NCI-H2227 (cell line): ENCODE measurements around the gene UCN.
"Not testable (repeated sequence)": the region's sequence is repeated elsewhere in the genome, so short reads cannot be mapped to it uniquely, and the experiment has no call there.

Experiments
- DNase-seq: peaks from one replicate; lab custom pipeline; 2025; ENCODE audit not compliant: unreplicated experiment; lab: John Stamatoyannopoulos, UW

The UCN gene

DNA sequence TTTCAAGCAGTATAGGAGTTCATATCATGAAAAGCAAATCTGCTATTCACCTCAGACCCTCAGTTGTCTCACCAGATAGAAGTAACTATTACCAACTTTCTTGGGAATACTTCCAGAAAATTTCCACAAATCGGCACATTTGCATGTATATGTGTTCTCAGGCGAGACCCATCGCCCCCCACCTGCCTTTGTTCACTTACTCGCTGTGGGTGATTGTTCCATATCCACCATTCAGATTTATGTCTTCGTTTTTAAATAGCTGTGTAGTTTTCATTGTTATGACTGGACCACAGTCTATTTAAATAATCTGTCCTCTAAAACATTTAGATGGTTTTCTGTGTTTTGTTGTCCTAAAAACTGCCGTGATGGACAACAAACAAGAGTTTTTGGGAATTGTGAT, 22.8 kb downstream of the UCN start:
- DNase-seq: no peak

DNA sequence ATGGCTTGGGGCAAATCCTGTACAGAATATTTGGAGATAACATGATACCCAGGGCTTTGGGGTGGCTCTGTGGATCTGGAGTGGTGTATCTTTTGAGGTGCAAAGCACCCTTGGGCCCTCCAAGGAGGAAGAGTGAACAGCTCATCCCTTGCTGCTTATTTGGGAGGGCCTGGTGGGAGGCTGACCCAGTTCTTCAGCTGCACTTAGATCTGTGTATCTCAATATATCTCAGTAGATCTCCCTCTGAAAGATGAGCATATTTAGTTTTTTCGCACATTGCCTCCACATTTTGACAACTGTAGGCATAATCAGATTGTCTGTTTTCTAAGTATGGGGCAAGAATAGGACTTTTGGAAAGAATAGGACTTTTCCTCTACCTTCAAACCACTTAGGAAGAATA, 23.2 kb downstream of the UCN start:
- DNase-seq: no peak

DNA sequence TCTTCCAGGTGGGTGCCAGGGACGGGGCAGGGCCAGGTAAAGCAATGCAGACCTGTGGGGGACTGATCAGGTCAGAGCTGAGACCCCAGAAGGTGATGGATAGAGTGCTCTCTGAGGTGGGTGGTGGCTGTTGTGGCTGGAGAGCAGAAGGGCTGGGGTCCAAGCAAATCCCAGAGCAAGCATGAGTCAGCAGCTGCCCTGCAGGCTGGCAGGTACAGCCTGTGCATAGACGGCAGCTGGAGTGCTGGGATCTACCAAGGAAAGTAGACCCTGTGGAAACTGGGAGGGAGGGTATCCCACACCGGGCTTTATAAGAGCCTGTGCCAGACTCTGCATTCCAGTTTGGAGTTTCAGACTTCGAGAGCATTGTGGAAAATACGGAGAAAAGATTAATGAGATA, 25.4 kb downstream of the UCN start:
- DNase-seq: no peak

DNA sequence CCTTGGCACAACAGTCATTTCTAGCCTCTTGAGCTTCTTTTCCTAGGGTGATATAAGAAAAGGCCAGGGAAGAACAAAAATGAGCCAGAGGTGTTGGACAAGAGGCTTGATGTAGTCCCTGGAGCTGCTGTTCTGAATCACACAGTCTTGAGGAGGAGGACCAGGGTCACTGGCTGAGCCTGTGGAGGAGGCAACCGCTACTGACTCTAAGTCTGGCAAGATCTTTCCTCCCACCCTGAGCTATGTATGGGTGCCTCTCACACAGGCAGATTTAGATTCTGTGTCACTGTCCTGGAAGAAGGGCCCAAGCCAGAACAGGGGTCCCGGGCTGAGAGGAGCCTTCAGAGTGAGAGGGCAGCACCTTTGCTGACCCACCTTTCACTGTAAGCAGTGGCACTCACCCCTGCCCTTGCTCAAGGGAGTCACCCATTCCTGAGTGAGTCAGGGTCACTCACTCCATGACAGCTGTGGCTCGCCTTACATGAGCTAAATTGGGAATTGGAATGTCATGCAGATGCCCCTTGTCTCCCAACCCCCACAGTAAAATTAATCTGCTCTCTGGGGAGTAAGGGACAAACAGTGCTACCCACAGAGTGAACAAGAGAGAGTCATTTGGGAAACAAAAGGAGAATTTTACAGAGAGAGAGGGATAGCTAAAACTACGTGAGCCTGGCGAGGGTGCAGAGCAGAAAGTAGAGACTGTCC, 26.2 kb downstream of the UCN start, which contains the start of gene TRIM54:
Gene TRIM54, plus strand, starts transcription at position 575 of the 705 bp plus-strand sequence. CDS start 303 bp downstream, outside the sequence.
- DNase-seq: no peak

DNA sequence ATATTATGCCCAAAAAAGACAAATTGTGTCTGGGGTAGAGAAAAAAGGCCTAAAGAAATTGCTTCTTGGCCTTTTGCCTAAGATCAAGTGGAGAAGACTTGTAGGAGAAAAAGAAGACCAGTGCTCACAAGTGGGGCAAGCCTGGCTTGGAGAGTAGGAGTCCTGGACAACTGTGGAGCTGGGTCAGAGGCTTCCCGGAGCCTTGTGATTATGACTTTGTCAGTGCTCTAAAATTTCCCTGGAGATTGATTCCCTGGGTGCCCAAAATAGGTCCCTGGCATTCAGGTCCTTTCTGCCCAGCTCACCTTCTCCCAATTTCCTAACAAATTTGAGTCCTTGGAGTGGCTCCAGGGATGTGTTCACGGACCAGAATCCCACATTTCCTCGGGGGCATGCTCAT, 26.8 kb downstream of the UCN start:
- no peak for DNase-seq

DNA sequence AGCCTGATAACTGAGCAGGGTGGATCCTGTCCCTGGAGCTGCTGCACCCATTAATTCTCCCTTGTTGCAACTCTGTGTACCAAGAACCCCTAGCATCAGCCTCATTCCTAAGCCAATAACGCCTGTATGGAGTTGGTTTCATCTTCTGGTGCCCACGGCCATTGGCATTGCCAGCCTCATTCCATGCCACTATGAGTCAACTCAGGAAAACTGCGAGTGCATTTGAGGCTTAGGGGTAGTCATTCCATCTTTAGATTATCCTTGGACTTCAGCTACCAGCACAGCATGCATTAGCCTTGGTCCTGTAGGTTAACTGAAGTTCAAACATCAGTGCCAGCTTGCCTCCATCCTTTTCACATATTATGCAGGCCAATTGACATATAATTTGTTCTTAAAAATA, 27.4 kb downstream of the UCN start:
- DNase-seq: no peak

DNA sequence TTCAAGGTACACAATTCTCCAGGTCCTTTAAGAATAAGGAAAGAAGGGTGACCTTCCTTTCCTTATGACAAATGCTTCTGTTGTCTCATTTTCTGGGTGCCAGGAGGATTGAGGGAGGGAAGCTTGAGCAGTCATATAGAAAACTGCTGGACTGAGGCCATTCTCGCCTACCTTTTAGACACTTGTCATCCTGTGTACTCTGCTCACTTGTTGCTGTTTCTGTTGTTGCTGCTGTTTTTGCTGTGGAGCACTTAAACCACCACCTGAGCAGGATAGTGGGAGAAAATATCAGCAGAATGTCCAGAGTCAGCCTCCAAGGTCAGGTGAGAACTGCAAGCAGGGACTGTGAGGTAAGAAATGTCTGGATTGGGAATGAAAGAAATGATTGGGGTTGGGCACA, 30.2 kb downstream of the UCN start:
- DNase-seq: no peak

DNA sequence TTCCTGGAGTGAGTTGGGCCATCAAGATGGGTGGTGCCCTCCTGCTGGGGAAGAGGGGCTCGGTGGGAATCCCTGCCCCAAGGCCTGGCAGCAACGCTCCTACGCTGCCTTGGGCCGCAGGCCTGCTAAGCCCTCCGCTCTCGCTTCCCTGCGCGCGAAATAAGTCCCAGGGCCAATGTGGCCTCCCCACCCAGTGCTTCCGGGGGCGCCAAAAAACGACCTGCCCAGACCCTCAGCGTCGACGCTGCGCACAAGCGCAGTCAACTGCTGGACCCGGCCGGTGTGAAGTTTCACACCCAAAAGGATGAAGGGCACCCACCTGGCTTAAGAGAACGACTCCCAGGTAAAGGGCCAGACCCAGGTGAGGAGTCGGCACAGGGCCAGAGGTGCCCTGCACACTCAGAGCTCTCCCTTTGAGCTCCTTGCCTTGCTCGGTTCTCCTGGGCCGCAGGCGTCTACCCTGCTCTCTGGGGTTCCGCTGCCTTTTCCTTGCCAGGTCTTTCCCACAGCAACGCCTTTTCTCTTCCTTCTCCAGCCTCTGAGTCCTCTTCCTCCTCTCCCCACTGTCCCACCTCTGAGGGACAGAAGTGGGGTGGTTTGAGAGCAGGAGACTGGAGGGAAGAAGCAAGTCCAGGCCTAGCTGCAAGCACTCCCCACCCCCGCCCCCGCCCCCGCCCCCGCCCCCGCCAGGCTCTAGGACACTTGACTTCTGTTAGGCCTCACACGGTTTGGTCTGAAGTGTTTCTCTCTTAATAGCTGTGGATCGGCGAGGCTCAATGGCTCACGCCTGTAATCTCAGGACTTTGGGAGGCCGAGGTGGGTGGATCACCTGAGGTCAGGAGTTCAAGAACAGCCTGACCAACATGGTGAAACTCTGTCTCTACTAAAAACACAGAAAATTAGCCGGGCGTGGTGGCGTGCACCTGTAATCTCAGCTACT, 32.8 kb downstream of the UCN start, which contains the start of gene DNAJC5G:
Gene DNAJC5G, plus strand, starts transcription at position 223 of the 940 bp plus-strand sequence. CDS start 1,296 bp downstream, outside the sequence.
- DNase-seq: no peak

DNA sequence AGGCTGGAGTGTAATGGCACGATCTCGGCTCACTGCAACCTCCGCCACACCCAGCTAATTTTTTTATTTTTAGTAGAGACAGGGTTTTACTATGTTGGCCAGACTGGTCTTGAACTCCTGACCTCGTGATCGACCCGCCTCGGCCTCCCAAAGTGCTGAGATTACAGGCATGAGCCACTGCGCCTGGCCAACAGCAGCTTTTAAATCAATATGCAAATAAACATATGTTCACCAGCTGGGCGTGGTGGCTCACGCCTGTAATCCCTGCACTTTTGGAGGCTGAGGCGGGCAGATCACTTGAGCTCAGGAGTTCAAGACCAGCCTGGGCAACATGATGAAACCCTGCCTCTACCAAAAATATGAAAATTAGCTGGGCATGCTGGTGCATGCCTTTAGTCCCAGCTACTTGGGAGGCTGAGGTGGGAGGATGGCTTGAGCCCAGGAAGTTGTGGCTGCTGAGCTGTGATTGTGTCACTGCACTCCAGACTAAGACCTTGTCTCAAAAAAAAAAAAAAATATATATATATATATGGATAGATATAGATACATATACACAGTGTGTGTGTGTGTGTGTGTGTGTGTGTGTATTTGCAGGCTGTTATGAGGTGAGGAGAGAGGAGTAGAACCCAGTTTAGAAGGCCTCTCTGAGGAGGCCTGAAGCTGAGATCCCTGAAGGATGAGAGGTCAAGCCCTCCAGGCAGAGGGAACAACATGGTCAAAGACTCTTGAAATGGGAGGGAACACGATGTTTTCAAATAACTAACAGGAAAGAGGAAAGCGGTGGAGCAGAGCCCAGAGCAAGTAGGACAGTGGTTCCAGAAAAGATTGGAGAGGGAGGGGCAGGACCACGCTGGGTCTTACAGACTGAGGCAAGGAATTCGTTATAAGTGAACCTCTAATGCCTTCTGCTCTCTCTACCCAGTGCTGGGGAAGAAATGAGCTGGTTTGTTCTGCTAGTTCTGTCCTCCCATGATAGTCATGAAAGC, 35.4 kb downstream of the UCN start:
- DNase-seq: not testable (repeated sequence)

DNA sequence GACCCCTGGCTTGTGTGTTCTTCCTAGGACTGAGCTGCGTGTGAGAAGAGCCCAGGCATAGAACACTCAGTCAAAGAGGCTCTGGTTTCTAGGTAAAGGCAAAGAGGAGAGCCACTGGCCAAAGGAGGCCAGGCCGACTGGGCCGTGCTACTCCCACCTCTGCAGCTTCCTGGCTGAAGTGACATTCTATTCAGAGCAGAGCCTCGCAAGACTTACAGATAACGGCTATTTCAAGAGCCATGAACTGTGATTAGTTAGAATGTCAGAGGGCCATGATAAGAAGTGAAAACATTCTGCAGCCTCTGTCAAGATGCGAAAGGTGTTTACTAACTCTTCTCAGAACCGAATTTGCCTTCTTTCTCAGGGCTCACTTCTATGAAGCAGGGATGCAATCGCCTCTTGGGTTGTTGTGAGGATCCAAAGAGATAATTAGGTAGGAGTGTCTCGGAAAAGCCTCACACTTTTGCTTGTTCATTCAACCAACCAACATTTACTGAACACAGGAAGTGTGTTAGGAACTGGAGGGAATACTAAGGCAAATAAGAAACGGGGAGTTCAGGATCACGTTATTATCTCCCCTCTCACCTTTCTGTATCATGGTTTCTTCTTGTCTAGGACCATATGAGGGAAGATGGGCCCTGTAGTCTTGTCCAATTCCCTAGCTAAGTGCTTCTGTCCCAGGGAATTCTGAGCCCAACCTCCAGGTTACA, 36.5 kb downstream of the UCN start:
- no peak for DNase-seq

DNA sequence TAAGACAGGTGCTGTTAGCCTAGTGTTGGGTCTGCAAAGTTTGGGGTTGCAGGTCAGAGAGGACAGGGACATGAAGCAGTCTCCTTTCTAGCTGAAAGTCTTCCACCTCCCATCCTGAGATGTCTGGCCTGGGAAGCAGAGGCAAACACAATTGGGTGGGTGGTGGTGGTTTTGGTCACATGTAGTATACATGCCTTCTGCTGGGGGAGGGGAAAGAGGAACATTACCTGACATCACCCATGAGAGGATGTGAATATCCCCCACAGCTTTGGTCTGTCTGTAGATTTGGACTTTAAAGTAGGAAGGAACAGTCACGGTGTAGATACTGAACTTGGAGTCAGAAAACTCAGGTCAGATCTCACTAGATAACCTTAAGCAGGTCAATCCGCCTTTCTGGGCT, 37.6 kb downstream of the UCN start:
- no peak for DNase-seq

DNA sequence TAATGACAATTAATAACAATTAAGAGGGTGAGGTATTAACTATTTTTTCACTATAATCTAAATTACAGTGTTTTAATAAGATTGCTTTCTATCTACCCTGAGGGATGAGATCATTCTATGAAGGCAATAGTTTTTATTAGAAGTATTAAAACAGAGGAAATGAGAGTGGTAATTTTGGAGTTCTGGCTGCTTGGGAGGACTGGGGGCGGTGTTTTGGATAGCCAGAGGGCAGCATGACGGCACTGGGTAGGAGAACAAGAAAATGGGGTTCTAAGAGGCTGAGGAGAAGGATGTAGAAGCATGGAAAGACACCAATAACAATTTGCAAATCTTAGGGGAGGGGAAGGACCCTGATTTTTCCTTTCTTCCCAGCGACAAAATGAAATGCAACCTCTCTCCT, 38.1 kb downstream of the UCN start:
- no peak for DNase-seq

DNA sequence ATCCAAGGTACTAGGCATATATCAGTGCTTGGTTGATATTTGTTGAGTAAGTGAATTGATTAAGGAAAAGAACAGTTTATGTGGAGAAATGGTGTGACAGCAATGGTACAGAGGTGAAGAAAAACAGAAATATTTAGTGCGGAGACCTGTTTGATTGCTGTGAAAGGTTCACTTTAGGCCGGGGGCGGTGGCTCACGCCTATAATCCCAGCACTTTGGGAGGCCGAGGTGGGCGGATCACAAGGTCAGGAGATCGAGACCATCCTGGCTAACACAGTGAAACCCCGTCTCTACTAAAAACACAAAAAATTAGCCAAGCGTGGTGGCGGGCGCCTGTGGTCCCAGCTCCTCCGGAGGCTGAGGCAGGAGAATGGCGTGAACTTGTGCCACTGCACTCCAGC, 39.9 kb downstream of the UCN start:
- DNase-seq: not testable (repeated sequence)

DNA sequence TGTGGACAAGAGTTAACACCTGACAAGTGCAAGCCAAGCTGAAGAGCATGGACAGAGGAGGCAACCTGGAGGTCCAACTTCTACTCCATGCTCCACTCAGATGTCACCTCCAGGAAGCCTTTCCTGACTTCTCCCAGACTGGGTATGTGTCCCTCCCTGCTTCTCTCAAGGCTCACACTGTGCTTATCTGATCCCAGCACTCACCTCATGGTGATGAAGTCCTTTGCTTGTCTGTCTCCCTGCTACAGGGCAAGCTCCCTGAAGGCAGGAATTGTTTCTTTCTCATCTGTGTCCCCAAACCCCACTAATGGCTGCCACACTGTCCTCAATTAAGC, 42.7 kb downstream of the UCN start:
- no peak for DNase-seq

DNA sequence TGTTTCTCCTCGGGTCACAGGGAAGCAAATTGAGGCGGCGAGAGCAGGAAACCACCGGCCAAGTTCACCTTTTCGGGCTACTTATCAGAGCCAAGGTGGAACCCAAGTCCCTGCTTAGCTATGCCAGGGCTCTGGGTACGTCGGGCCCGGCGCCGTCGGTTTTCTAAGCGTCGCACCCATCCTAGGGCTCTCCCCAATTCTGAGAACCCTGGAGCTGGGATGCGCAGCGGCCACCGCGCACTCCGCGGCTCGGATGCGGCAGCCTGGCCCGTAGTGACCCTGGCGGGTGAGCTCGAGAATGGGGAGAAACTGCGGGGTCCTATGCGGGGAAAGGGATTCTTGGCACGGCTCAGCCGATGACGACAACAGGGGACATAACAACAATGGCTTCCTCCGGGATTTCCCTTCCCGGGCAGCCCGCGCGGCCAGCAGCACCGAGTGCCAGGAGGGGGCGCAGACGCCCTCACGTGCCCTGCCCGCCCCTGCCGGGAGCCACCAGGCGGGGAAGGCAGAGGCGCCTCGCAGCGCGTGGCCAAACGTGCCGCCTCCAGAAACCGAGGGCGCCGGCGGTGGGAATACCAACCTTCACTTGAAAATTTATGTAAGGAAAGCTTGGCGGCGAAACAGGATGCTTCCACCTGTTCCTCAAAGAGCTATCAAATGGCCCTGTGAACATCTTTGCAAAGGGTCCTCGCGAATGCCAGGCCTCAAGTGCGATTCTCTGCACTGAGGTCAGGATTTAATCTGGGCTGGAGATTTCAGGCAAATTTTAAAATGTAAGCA, 43.3 kb downstream of the UCN start:
- peak; percentile 91 for DNase-seq

DNA sequence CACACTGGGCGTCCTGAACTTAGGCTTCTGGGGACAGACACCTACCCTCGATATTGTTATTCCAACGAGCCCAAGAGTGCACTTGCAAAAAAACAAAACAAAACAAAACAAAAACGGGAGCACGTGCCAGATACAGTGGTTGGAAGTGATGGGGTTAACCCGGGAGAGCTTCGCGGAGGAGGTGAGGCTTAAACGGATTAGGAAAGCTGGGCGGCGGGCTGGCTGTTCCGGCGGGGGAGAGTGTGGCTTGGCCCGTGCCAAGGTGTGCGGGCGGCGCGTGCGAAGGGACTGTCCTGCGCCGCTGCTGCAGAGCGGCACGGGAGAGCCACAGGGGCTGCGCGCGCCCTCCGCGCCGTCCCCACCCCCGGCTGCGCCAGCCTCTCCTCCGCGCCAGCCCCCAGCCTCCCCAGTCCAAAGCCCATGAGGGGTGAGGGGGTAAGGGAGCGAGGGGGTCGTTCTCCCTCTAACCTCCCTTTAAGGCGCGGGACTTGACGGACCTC, 43.9 kb downstream of the UCN start:
- DNase-seq: peak; percentile 25

DNA sequence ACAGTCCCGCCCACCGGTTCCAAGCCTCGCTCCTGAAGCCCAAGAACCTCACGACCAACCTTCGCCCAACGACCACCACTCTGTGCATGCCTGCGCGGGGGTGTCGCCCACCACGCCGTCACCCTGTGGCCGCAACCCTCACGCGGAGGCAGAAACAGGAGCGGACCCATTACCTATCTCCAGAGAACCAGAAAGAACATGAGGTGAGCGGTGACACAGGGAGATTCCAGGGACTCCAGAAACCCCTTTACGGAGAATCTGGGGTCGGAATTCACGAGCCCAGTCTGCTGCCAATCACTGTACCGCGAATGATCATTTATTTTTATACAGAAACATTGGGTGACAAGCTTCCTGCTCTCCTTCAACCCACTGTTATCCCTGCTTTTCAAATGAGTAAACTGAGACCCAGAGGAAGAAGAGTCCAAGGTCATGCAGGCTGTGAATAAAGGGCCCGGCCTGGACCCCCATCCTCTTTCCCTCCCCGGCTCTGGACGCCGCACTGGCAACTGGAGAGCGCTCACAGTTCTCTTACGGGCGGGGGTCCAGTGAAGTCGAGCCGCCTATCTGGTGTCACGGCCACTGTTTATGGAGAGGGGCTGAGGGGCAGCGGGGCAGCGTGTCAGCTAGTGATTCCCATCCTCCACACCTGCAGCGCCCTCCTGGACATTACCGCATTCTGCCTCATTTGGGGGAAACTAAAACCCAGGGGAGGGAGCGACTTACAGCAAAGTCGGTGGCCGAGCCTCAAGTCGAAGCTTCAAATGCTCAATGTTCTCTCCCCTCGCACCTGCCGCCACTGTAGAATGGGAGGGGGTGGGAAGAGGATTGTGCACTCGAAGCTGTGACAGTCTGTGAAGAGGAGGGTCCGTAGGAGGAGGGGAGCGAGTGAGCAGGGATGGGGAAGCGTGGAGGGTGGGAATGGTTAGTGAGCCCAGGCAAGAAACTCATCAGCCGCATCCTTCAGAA, 44.7 kb downstream of the UCN start:
- DNase-seq: peak; percentile 23
